GM21423 (cell line): ENCODE results near the gene DCLK3.

Source experiments
- ATAC-seq: cut with Tn5 transposase; IDR thresholded peaks from one replicate; pipeline ENCODE4 v1.9.1; 2021; ENCODE audit warnings: mild to moderate bottlenecking, moderate library complexity; ENCODE audit not compliant: unreplicated experiment

DCLK3 gene, protein sequence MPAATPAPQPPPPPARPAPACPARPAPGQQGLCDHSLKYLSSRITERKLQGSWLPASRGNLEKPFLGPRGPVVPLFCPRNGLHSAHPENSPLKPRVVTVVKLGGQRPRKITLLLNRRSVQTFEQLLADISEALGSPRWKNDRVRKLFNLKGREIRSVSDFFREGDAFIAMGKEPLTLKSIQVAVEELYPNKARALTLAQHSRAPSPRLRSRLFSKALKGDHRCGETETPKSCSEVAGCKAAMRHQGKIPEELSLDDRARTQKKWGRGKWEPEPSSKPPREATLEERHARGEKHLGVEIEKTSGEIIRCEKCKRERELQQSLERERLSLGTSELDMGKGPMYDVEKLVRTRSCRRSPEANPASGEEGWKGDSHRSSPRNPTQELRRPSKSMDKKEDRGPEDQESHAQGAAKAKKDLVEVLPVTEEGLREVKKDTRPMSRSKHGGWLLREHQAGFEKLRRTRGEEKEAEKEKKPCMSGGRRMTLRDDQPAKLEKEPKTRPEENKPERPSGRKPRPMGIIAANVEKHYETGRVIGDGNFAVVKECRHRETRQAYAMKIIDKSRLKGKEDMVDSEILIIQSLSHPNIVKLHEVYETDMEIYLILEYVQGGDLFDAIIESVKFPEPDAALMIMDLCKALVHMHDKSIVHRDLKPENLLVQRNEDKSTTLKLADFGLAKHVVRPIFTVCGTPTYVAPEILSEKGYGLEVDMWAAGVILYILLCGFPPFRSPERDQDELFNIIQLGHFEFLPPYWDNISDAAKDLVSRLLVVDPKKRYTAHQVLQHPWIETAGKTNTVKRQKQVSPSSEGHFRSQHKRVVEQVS

DNA sequence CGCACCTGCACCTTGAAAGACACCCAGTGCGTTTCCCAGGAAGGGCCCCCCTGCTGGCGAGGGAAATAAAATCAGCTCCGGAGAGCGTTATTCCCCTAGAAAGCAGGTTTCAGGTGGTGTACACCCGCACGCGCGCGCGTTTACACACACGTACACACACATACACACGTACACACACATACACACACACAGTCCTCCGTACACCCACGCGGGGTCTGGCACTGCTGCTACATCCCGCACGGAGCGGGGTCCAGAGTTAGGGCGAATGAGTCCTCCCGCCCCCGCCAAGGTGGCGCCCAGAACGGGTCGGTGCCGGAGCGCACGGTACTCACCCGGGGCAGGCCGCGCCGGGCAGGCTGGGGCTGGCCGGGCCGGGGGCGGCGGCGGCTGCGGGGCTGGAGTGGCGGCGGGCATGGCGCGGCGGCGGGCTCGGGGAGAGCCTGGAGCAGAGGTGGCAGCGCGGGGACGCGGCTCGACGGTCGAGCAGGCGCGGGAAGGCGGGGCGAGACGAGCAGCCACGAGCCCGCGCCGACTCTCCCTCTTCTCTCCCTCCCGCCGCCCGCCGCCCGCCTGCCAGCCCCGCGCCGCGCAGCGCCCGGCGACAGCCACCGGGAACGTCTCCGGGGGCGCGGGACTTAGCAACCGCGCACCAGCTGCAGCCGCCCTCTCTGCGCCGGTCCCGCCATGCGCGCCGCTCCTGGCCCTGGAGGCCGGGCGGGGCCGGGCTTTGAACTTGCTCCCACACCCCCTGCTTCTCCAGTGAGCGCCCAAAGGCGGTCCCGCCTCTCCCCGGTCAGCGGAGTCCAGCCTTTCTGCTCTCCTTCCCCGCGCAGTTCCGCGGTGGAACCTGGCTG is at the start of gene DCLK3:
DCLK3 (minus strand) TSS at position 704 of the 854 bp plus-strand sequence; CDS start at position 414, 290 bp downstream.
- ATAC-seq, result no peak

DNA sequence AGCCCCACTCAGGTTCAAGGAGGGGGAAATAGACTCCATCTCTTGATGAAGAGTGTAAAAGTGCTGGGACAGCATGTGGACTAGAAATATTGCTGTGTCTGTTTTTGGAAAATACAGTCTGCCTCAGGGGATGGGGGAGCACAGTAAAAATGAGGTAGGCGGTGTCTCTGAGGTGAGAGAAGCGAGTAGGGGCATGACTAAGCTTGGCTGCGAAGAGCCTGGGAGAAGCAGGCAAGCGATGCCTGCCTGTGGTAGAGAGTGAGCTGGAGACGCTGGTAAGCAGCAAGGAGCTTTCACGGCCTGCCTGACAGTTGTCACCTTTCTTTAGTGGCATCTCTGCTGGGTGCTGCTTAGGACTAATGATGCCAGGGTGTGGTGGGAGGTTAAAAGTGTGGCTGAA is 49.0 kb upstream of the DCLK3 start:
- ATAC-seq, result no peak

DNA sequence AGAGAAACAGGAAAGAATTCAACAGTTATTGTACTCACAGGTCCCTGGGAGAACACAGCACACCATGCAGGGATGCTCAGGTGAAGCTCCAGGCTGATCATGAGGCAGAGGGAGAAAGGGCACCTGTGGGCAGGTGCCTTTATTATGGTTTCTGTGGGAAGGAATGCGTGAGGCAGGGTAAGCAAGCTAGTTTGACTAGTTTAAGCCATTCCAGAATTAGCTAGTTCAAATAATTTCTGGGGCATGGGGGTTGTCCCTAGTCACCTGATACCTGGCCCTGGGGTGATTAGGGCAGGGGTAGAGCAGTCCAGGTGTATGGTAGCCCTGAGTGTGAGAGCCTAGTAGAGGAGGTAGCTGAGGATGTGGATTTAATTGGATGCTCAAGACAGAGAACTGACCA is 47.9 kb upstream of the DCLK3 start:
- no peak for ATAC-seq

DNA sequence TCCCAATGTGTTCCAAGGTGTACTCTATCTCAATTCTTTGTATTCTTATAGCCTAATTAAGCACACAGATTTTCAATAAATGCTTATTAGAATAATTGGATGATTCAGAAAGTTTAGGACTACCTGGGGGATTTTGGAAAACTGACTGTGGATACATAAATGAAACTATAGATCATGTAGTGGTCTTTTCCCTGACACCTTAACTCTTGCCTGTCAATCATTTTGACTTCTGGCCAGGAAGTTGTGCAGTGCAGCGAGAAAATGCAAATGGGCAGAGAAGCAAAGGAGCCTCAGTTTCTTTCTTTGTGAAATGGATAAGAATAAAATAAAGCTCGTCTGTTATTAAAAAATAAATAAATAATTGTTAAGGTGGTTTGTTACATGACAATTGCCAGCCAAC is 47.4 kb upstream of the DCLK3 start:
- ATAC-seq, result no peak

DNA sequence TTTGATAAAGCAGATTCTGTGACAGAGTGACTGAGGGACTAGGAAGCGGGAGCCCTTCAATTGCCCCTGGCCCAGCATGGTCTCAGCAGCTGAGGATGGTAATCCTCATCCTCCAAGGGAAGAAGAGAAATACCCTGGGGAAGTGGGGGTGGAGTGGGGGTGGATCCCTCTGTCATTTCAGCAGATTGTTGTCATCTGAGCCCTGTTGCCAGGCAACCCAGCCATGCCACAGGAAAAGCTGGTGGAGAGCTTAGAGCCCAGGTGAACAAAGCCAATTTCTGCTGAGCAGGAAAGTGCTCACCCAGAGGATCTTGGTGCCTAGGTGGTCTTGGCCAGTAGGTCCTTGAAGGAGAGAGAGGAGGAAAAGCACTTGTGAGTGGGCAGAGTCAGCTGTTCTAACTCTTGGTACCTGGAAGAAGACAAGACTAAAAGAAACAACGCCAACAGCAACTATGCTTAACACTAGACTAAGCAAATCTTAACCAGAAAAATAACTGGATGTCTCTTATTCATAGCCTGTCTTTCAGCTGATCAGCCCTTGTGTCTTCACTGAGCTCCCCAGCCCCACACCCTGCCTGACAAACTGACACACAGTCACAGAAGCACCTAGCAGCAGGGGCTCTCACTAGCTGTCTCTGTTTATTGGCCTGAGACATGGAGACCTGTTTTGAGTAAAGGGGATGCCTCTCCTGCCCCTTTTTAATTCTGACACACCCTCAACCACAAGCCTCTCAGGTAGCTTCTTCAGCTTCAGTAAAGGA is 40.1 kb upstream of the DCLK3 start:
- ATAC-seq, result no peak

DNA sequence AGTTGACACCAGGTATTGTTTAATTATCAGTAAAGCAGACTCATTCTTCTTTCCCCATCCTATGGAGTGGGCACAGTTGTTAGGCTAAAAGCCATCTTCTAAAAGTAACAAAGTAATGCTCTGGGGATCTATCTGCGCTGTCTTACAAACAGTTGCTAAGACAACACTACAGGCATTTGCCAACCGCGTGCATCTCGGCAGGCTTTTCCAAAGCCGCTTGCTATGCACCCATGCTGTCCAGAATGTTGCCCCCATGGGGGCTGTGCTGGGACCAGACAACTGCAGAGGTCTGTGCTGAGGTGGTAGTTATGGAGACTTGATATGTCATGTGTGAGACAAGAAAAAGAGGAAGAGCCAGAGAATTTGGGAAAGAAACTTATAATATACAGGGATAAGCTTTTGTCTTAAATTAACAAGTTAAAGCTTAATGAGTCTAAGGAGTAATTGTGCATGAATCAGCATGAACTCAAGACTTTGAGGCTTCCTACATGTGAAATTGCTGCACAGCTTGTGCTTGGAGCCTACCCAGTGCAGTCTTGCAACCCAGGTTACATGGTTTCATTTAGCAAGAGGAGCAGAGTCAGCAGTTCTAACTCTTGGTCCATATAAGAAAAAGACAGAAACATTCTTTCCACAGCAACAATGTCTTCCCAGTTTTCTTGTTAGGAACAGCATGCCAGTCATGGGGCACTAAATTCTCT is 38.9 kb upstream of the DCLK3 start:
- no peak for ATAC-seq

DNA sequence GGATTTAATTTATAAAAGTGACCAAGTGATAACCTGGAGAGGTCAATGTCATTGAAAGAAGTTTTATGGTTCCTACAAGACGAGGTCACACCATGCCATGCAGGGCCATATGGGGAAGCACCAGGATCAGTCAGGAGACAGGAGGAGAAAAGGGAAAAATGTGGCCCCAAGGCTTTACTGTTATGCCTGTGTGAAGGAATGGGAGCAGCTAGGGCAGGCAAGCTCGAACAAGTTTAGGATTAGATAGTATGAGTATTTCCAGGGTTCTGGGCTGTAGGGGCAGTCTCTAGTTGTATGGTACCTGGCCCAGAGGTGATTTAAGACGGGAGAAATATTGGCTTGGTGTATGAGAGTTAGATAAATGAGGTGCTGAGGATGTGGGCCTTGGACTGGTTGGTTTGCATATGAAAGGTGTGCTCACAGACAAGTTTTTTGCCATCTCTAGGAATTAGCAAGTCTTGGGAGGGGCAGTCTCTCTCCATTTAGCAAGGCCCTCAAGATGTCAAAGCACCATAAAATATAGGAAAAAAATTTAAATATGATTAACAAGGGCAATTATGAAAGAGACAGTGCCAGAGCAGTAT is 36.3 kb upstream of the DCLK3 start:
- ATAC-seq, result no peak

DNA sequence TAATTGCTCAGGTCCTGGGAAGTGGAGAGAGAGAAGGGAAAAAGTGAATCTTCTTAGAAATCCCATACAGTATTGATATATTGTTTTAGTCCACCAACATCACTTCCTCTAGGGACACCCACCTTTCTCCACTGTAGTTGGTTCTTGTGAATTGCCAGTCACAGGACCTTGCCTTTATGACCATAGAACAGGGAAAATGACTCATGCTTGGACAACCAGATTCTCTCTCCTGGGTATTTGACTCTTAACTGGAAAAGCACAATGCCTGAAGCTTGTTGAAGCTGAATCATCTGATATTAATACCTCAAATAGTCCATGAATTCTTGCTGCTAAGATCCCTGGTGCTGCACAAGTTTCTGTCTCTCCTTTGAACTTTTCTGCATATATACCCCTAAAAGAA is 32.5 kb upstream of the DCLK3 start:
- no peak for ATAC-seq

DNA sequence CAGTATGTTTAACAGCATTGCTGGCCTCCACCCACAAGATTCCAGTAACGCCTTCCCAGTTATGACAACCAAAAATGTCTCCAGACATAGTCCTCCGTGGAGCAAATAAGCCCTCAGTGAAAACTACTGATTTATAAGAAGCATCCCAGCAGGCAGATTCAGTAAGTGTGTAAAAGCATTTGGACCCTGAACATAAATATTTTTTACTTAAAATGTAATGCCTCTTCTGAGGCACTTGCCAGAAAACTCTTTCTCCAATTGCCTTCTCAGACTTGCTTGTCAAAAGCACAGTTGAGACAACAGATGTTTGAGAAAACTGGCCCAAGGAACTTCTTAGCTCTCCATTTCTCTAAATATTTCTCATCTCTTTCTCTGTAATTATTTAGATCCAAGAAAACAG is 31.8 kb upstream of the DCLK3 start:
- ATAC-seq, result no peak

DNA sequence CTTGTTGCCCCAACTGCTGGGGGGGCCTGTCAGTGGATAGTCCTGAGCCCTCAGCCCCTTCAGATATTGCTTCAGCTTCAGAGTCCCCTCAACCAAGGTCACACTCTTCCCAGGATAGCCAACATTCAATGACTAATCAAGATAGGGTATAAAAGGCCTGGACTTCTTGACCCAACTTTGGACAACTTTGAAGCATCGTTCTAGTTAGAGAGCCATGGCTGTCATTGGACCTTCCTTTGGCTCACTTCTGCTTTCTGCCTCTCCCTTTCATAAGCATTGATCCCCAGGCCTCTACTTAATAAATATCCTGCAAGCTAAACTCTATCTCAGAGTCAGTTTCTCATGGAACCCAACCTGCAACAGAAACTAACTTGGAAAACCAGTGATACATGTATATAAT is 31.3 kb upstream of the DCLK3 start:
- no peak for ATAC-seq

DNA sequence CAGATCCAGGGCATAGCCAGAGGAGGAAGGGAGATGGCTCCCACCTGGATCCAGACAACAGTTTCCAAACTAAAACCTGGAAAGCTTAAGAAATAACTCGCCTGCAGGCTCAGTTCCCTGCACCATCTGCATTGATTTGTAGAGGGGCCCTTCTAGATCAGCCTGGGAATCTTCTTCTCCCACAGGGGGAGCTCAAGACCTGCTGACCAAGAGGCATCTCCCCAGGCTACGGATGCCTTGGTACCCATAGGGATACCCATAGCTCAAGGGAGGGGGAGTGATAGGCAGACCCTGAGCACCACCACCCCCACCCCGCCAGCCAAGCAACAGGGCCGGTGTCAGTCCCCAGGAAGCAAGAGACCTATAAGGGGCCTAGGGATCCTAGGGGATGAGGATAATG is 28.0 kb upstream of the DCLK3 start:
- ATAC-seq, result no peak

DNA sequence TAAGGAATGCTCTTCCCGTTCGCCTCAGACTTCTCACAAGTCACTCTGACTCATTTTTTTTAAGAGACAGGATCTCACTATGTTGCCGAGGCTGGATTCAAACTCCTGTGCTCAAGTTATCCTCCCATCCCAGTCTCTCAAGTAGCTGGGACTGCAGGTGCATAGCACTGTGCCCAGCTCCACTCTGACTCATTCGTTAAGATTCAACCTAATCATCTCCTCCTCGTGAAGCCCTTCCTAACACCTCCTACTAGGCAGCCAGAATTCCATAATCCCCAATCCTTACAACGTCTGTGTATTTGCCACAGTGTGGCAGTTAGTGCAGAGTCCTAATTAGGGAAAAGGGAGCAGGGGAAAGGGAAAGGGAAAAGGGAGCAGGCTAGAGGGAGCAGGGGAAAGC is 26.4 kb upstream of the DCLK3 start:
- ATAC-seq, result no peak

DNA sequence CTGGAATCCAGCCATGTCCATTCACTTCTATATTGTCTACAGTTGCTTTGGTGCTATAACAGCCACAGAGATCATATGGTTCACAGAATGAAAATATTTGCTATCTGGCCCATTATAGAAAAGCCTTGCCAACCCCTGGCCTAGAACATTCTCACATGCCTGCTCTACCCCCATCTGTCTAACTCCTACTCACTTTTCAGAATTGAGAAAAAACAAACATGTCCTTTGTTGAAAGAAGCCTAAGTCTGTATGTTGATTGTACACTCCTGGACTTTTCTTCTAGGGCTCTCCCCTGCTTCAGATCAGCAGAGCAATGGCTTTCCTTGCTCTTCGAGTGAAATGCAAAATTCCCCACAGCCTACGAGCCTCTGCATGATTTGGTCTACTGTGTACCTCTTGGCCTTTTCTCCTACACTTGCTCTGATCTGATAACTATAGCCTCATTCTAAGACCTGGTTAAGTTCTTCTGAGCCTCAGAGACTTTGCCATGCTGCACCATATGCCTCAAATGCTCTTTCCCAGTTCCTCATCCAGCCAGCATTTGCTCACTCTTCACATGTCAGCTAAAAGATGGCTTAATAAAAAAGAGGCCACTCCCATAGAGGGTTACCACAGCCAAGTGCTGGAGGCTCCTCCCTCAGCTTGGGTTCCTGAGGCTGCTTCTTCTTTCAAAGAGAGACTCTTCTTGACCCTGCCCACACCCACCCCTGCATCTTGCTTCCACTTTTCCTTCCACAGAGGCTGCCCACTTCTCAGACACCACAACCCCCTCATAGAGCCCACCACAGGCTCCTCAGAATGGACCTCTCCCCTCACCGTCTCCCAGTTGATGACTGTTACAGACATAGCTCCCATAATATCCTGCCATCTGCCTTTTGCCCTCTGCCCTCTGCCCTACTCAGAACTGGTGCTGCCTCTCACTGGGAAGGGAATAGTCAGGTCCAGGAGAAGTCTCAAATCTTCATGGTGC is 22.9 kb upstream of the DCLK3 start:
- no peak for ATAC-seq

DNA sequence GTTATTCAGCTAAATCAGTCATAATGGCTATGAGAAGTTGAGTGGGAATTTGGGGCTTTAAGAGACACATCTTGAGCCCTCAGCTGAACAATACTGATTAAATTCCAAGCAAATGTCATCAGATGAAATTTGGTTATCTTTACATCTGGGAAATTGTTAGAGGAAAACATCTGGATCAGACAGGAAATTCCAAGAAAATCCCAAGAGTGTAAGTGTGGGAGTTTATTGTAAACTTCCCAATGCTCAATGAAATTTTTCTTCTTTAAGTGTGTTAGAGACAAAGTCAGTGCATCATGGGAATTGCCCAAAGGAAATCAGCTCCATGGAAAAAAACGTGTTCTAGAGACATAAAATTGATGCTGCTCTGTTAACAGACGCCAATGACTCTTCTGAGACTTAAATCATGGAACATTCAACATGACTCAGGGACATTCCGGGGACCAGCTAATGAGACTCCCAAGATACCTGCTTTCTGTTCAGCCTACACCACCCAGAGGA is 19.8 kb upstream of the DCLK3 start:
- ATAC-seq, result no peak

DNA sequence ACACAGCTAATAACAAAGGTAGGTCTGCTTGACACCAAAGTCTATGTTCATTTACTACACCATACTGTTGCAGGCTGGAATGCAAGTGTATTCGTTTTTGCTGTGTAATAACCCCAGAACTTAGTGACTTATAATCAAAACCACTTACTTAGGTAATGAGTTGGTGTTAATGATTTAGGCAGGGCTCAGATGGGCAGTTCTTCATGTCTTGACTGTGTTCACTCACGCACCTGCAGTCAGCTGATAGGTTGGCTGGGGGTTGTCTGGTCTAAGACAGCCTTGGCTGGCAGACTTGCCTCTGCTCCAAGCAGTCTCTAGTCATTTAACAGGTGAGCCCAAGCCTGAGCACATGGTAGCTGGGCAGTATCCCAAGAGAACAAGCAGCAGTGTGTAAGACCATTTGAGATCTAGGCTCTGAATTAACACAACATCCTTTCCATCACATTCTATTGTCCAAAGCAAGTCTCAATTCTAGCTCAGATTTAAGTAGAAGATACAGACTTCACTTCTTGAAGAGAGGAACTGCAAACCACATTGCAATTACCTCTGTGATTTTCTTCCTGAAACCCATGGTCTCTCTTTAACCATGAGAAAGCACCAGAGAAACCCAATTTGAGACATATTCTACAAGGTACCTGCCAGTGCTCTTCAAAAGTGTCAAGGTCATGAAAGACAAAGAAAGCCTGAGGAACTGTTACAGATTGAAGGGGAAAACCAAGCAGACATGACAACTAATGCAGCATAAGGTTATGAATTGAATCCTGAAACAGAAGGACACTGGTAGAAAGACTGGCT is 13.3 kb upstream of the DCLK3 start:
- peak; percentile 76 for ATAC-seq

DNA sequence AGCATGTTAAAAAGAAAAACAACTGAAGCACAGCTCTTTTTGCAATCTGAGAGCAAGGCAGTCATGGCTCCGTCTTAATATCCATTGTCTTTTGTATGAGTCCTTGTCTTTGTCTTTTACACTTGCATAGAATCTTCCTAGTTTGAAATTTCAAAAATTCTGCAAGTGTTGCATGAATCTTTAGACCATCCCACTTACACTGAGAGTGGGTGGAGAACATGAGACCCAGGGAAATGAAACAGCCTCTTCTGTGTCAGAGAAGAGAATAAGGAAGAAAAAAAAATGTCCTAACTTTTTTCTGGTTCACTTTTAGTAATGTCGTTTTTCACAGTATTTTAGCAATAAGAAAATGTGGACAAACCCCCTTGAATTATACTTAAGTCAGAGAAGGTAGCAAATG is 12.1 kb upstream of the DCLK3 start:
- no peak for ATAC-seq

DNA sequence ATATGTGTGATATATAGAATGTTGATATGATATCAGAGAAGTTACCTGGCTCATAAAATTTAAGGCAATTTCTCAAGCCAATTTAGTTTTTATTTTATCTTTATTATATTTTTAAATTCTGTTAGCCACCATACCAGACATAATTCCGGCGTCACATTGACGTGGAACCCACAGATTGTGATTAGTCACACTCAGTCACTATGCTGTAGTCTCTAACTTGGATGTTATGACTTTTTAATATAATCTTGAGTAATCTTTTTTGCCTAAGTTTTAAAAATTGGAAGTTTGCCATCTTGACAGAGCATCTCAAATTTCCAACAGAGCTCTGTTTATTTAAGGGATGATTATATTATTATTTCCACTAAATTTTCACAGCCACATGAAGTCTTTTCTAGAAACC is 9.7 kb upstream of the DCLK3 start:
- ATAC-seq, result no peak
